CMK (cell line): Measurements from ENCODE around the gene NTM.

Experiments used
- DNase-seq: peaks from one replicate; pipeline ENCODE4 v3.0.0-alpha.2; 2010; ENCODE audit warnings: low read depth

The NTM gene

GRCh38 chr11:132260636-132261035 is 890.2 kb downstream of the NTM start:
- no peak for DNase-seq

GRCh38 chr11:132263241-132263640 is 892.8 kb downstream of the NTM start:
- peak; percentile 94 for DNase-seq

GRCh38 chr11:132263875-132264274 is 893.5 kb downstream of the NTM start:
- DNase-seq: no peak

- peak; percentile 90 for DNase-seq
Observed at GRCh38 chr11:132264616-132265015, 894.2 kb downstream of the NTM start.

- peak; percentile 91 for DNase-seq
Observed at GRCh38 chr11:132278801-132279574, 908.6 kb downstream of the NTM start.

- DNase-seq: no peak
Observed at GRCh38 chr11:132284048-132284447, 913.6 kb downstream of the NTM start.

- no peak for DNase-seq
Observed at GRCh38 chr11:132284611-132285010, 914.2 kb downstream of the NTM start.

GRCh38 chr11:132285631-132286030 is 915.2 kb downstream of the NTM start:
- no peak for DNase-seq

GRCh38 chr11:132286106-132286505 is 915.7 kb downstream of the NTM start:
- no peak for DNase-seq

- DNase-seq: no peak
Observed at GRCh38 chr11:132288036-132288435, 917.6 kb downstream of the NTM start.

- peak; percentile 72 for DNase-seq
Observed at GRCh38 chr11:132289590-132290256, 919.3 kb downstream of the NTM start.

GRCh38 chr11:132293586-132293985 is 923.2 kb downstream of the NTM start:
- no peak for DNase-seq

- no peak for DNase-seq
Observed at GRCh38 chr11:132296946-132297610, 926.7 kb downstream of the NTM start.

- DNase-seq: no peak
Observed at GRCh38 chr11:132298357-132298756, 927.9 kb downstream of the NTM start.

GRCh38 chr11:132300283-132300682 is 929.9 kb downstream of the NTM start:
- DNase-seq: peak; percentile 39

- DNase-seq: no peak
Observed at GRCh38 chr11:132301465-132301864, 931.0 kb downstream of the NTM start.

- DNase-seq: no peak
Observed at GRCh38 chr11:132301900-132302299, 931.5 kb downstream of the NTM start.

- no peak for DNase-seq
Observed at GRCh38 chr11:132307309-132308020, 937.0 kb downstream of the NTM start.

- DNase-seq: no peak
Observed at GRCh38 chr11:132310390-132311375, 940.3 kb downstream of the NTM start.

GRCh38 chr11:132311703-132312102 is 941.3 kb downstream of the NTM start:
- no peak for DNase-seq

- no peak for DNase-seq
Observed at GRCh38 chr11:132312161-132312560, 941.7 kb downstream of the NTM start.
